Stimulated activated CD4-positive, alpha-beta T cell treated with anti-CD3 and anti-CD28 coated beads, Interleukin-12 subunit alpha, Interleukin-12 subunit beta, amount 100 ng/mL, for 4 hours (primary cell): ENCODE data around the gene MAMLD1.

ENCODE experiments used
- DNase-seq: peaks from one replicate; pipeline ENCODE4 v3.0.0-alpha.2; 2020

The MAMLD1 gene

GRCh38 chrX:150409486-150409885 lies 46.4 kb downstream of the MAMLD1 start:
- no peak for DNase-seq

GRCh38 chrX:150409964-150410363 lies 46.8 kb downstream of the MAMLD1 start:
- no peak for DNase-seq

GRCh38 chrX:150410513-150410912 lies 47.4 kb downstream of the MAMLD1 start:
- DNase-seq: no peak

GRCh38 chrX:150411656-150412055 lies 48.5 kb downstream of the MAMLD1 start:
- no peak for DNase-seq

GRCh38 chrX:150414228-150414627 lies 51.1 kb downstream of the MAMLD1 start:
- DNase-seq: no peak

GRCh38 chrX:150416469-150416868 lies 53.4 kb downstream of the MAMLD1 start:
- DNase-seq: no peak

GRCh38 chrX:150421816-150422215 lies 58.7 kb downstream of the MAMLD1 start:
- DNase-seq: no peak

- DNase-seq: no peak
Measured at GRCh38 chrX:150429594-150429993, 66.5 kb downstream of the MAMLD1 start.

- DNase-seq: no peak
Measured at GRCh38 chrX:150436195-150436594, 73.1 kb downstream of the MAMLD1 start.

- no peak for DNase-seq
Measured at GRCh38 chrX:150438165-150438564, 75.0 kb downstream of the MAMLD1 start.

- no peak for DNase-seq
Measured at GRCh38 chrX:150446151-150446550, 83.0 kb downstream of the MAMLD1 start.

- no peak for DNase-seq
Measured at GRCh38 chrX:150446995-150447394, 83.9 kb downstream of the MAMLD1 start.

- no peak for DNase-seq
Measured at GRCh38 chrX:150449313-150449712, 86.2 kb downstream of the MAMLD1 start.

- no peak for DNase-seq
Measured at GRCh38 chrX:150450519-150451177, 87.5 kb downstream of the MAMLD1 start.

- no peak for DNase-seq
Measured at GRCh38 chrX:150451953-150452352, 88.8 kb downstream of the MAMLD1 start.

- no peak for DNase-seq
Measured at GRCh38 chrX:150454083-150454482, 91.0 kb downstream of the MAMLD1 start.

GRCh38 chrX:150454508-150455214 lies 91.5 kb downstream of the MAMLD1 start:
- DNase-seq: no peak

GRCh38 chrX:150455215-150455608 lies 92.1 kb downstream of the MAMLD1 start:
- DNase-seq: no peak

GRCh38 chrX:150456466-150456865 lies 93.3 kb downstream of the MAMLD1 start:
- DNase-seq: no peak

GRCh38 chrX:150456941-150457340 lies 93.8 kb downstream of the MAMLD1 start:
- no peak for DNase-seq

- DNase-seq: no peak
Measured at GRCh38 chrX:150459196-150459595, 96.1 kb downstream of the MAMLD1 start.

GRCh38 chrX:150460063-150460462 lies 96.9 kb downstream of the MAMLD1 start:
- no peak for DNase-seq

GRCh38 chrX:150460781-150461180 lies 97.7 kb downstream of the MAMLD1 start:
- no peak for DNase-seq

GRCh38 chrX:150463566-150463965 lies 100.4 kb downstream of the MAMLD1 start:
- no peak for DNase-seq

GRCh38 chrX:150464001-150464400 lies 100.9 kb downstream of the MAMLD1 start:
- DNase-seq: no peak
